Lower leg skin (tissue), 3 donors: Measurements from ENCODE around the gene ASTN1.

Source experiments
- CTCF ChIP-seq, 3 donors: fragments of 450-650 bp; IDR thresholded peaks; one replicate each; pipeline ENCODE4 v1.5.1; 2016; ENCODE audit warnings: antibody characterized with exemption in 3 of 3, mild to moderate bottlenecking in 3 of 3, moderate library complexity in 2 of 3
- POLR2A ChIP-seq, 2 donors: fragments of 450-650 bp; IDR thresholded peaks; one replicate each; pipeline ENCODE4 v1.6.1; 2016 to 2017; ENCODE audit warnings: antibody characterized with exemption in 2 of 2, mild to moderate bottlenecking in 1 of 2, moderate library complexity in 1 of 2

- no peak for TF ChIP-seq CTCF (IDR thresholded peaks at IDR 0.05)
- no peak for TF ChIP-seq POLR2A (IDR thresholded peaks at IDR 0.05)
Measured at GRCh38 chr1:176987016-176987415, 177.5 kb downstream of the ASTN1 start.
